ENCODE measurements around the gene MISP.

MISP gene

GRCh38 chr19:772730-773436 lies 22.0 kb downstream of the MISP start:
- no peak for DNase-seq (ENCODE audit: low spot score)

GRCh38 chr19:776549-776948 lies 25.6 kb downstream of the MISP start:
- DNase-seq (ENCODE audit: low spot score): no peak

GRCh38 chr19:778910-779653 lies 28.2 kb downstream of the MISP start:
- no peak for DNase-seq (ENCODE audit: low spot score)

- DNase-seq (ENCODE audit: low spot score): no peak
Observed at GRCh38 chr19:780935-781334, 30.0 kb downstream of the MISP start.

GRCh38 chr19:781800-782184 lies 30.9 kb downstream of the MISP start:
- DNase-seq (ENCODE audit: low spot score): no peak

GRCh38 chr19:782185-782877 lies 31.4 kb downstream of the MISP start:
- DNase-seq (ENCODE audit: low spot score): no peak

GRCh38 chr19:782878-783668 lies 32.2 kb downstream of the MISP start:
- no peak for DNase-seq (ENCODE audit: low spot score)

GRCh38 chr19:784541-784940 lies 33.6 kb downstream of the MISP start:
- DNase-seq (ENCODE audit: low spot score): no peak

- DNase-seq (ENCODE audit: low spot score): no peak
Observed at GRCh38 chr19:787536-787935, 36.6 kb downstream of the MISP start.

GRCh38 chr19:788686-788982 lies 37.7 kb downstream of the MISP start:
- DNase-seq (ENCODE audit: low spot score): no peak

- no peak for DNase-seq (ENCODE audit: low spot score)
Observed at GRCh38 chr19:788983-789700, 38.2 kb downstream of the MISP start.

- DNase-seq (ENCODE audit: low spot score): no peak
Observed at GRCh38 chr19:789701-790060, 38.8 kb downstream of the MISP start.

GRCh38 chr19:791007-791566 lies 40.2 kb downstream of the MISP start:
- no peak for DNase-seq (ENCODE audit: low spot score)

GRCh38 chr19:791567-792305 lies 40.8 kb downstream of the MISP start:
- peak; percentile 18 for DNase-seq (ENCODE audit: low spot score)

GRCh38 chr19:792306-792885 lies 41.5 kb downstream of the MISP start:
- no peak for DNase-seq (ENCODE audit: low spot score)

GRCh38 chr19:793806-794205 lies 42.9 kb downstream of the MISP start:
- no peak for DNase-seq (ENCODE audit: low spot score)

GRCh38 chr19:795073-795611 lies 44.2 kb downstream of the MISP start:
- DNase-seq (ENCODE audit: low spot score): no peak

- DNase-seq (ENCODE audit: low spot score): no peak
Observed at GRCh38 chr19:795691-796581, 45.0 kb downstream of the MISP start.

Measured in hematopoietic multipotent progenitor cell treated with erythropoietin and hydrocortisone succinate and interleukin-3 and kit ligand, for 15 days (in vitro differentiated cells).